Endodermal cell (in vitro differentiated cells): ENCODE results near the gene NECAB2. TPM values are rescaled to one million over a fixed set of nuclear protein-coding genes. Genes with fewer than 3 reads are reported as not detected.

Experiments used
- DNase-seq: peaks from one replicate; pipeline ENCODE4 v3.0.0-alpha.2; 2017
- H3K27ac ChIP-seq: 2 replicates; pipeline ENCODE4 v1.5.1; 2013; ENCODE audit warnings: mild to moderate bottlenecking, low read depth, low read length, moderate library complexity
- H3K27me3 ChIP-seq: 2 replicates; pipeline ENCODE4 v1.6.1; 2013; ENCODE audit warnings: mild to moderate bottlenecking, low read length, moderate library complexity; ENCODE audit not compliant: insufficient read depth, control insufficient read depth, poor library complexity, severe bottlenecking
- H3K36me3 ChIP-seq: 2 replicates; pipeline ENCODE4 v1.7.0; 2013; ENCODE audit warnings: mild to moderate bottlenecking, low read length, moderate library complexity; ENCODE audit not compliant: control insufficient read depth, insufficient read depth
- H3K4me1 ChIP-seq: one replicate; pipeline ENCODE4 v1.7.0; 2013; ENCODE audit warnings: low read length; ENCODE audit not compliant: control insufficient read depth, insufficient read depth
- H3K4me3 ChIP-seq: 2 replicates; pipeline ENCODE4 v1.5.1; 2013; ENCODE audit warnings: mild to moderate bottlenecking, low read length, moderate library complexity
- H3K9ac ChIP-seq: 2 replicates; pipeline ENCODE4 v1.6.1; 2013; ENCODE audit warnings: mild to moderate bottlenecking, low read length, moderate library complexity; ENCODE audit not compliant: poor library complexity, severe bottlenecking; ENCODE audit errors: extremely low read depth
- H3K9me3 ChIP-seq: 2 replicates; pipeline ENCODE4 v1.6.1; 2013; ENCODE audit warnings: mild to moderate bottlenecking, low read length, moderate library complexity; ENCODE audit not compliant: control insufficient read depth
- H3K27ac Mint-ChIP-seq: 2 replicates; pipeline ENCODE4 v1.8.0; 2020; ENCODE audit warnings: mixed read lengths
- H3K27me3 Mint-ChIP-seq: 2 replicates; pipeline ENCODE4 v1.8.0; 2021; ENCODE audit warnings: mild to moderate bottlenecking, mixed read lengths; ENCODE audit not compliant: insufficient read depth
- H3K36me3 Mint-ChIP-seq: 2 replicates; pipeline ENCODE4 v1.8.0; 2020; ENCODE audit warnings: low read depth, mixed read lengths
- H3K4me1 Mint-ChIP-seq: 2 replicates; pipeline ENCODE4 v1.8.0; 2020; ENCODE audit warnings: mixed read lengths
- H3K4me3 Mint-ChIP-seq: 2 replicates; pipeline ENCODE4 v1.8.0; 2020; ENCODE audit warnings: mild to moderate bottlenecking, moderate library complexity, mixed read lengths
- H3K9me3 Mint-ChIP-seq: 2 replicates; pipeline ENCODE4 v1.8.0; 2020; ENCODE audit warnings: mild to moderate bottlenecking, mixed read lengths
- WGBS, 2 experiments: methylation state at CpG; one replicate each; pipeline versions ENCODE4 v1.1.5 to v1.1.7; 2013; ENCODE audit warnings: missing lambda C conversion rate in 2 of 2, mixed read lengths in 1 of 2; ENCODE audit not compliant: insufficient coverage in 1 of 2, insufficient read length in 1 of 2; 5-methylcytosine and 5-hydroxymethylcytosine counted together
- total RNA-seq, 2 donors: library from RNA; stranded (reverse); fragmentation: NEBNext Ultra II Directional in 1 of 2; extraction: Animal tissue kit (Norgen Biotek cat#: 25700) in 1 of 2; gene quantifications; 2 replicates in 1 of 2; 3 replicates in 1 of 2; pipeline ENCODE4 v1.2.1, GENCODE V29; 2021
- TF ChIP-seq, protein P1 (sequence below): fragments of 200-600 bp; sonication (generic); conservative IDR thresholded peaks from 2 replicates; pipeline ENCODE4 v1.5.0; 2021; ENCODE audit warnings: antibody characterized with exemption, mild to moderate bottlenecking

Gene NECAB2
- total RNA-seq, 2 donors from 2014 or later = 2.7 to 3.3 TPM

DNA sequence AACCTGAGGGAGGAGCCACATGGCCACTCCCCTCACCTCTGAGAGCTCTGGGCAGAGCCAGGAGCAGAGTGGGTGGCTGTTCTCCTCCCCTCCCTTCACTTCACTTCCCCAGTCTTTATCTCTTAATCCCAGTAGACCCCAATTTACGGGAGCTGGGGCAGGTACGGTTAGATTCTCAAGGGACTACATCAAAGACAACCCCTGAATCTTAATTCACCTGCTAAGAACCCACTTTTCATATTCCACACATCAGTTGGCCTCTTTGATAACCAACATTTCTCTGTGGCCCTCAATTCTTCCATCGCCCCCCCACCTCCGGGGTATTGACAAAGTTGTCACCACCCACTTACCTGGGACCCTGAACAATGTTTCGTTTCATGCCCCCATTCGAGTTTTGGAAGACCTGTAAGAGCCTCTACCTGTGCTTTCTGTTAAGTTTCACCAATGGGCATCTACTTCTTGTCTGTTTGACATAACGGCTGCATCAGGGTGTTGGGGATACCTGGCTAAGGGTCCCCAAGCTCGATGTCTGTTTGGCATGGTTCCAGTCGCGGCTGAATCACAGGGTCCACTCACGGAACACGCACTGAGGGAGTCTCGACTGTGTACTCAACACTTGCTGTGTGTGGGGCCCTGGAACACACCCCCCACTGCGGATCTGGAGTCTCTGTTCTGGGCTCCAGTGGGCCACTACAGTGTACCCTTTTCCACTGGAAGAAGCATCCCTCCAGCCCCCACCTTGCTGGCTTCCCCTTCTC lies 46.7 kb downstream of the NECAB2 start:
- Mint-ChIP-seq H3K4me1 (no peaks in the 10 kb centered on the region), H3K27me3 (peaks cover 2% of the 10 kb centered on the region), H3K36me3 (no peaks in the 10 kb centered on the region), H3K27ac (no peak overlapping the region), H3K4me3 (no peak overlapping the region), H3K9me3 (peaks cover 10% of the 10 kb centered on the region)
- TF ChIP-seq, protein P1, sequence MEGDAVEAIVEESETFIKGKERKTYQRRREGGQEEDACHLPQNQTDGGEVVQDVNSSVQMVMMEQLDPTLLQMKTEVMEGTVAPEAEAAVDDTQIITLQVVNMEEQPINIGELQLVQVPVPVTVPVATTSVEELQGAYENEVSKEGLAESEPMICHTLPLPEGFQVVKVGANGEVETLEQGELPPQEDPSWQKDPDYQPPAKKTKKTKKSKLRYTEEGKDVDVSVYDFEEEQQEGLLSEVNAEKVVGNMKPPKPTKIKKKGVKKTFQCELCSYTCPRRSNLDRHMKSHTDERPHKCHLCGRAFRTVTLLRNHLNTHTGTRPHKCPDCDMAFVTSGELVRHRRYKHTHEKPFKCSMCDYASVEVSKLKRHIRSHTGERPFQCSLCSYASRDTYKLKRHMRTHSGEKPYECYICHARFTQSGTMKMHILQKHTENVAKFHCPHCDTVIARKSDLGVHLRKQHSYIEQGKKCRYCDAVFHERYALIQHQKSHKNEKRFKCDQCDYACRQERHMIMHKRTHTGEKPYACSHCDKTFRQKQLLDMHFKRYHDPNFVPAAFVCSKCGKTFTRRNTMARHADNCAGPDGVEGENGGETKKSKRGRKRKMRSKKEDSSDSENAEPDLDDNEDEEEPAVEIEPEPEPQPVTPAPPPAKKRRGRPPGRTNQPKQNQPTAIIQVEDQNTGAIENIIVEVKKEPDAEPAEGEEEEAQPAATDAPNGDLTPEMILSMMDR = no peak
- no peaks in the 10 kb centered on the region for H3K9me3 ChIP-seq
- H3K4me1 ChIP-seq = no peaks in the 10 kb centered on the region
- H3K4me3 ChIP-seq = no peak overlapping the region
- 82 to 87% methylated on average over 14 of the region's 14 CpGs for WGBS, 2 experiments
- DNase-seq = no peak
- H3K9ac ChIP-seq = no peak overlapping the region
- H3K36me3 ChIP-seq = no peaks in the 10 kb centered on the region
- no peaks in the 10 kb centered on the region for H3K27me3 ChIP-seq
- no peak overlapping the region for H3K27ac ChIP-seq

DNA sequence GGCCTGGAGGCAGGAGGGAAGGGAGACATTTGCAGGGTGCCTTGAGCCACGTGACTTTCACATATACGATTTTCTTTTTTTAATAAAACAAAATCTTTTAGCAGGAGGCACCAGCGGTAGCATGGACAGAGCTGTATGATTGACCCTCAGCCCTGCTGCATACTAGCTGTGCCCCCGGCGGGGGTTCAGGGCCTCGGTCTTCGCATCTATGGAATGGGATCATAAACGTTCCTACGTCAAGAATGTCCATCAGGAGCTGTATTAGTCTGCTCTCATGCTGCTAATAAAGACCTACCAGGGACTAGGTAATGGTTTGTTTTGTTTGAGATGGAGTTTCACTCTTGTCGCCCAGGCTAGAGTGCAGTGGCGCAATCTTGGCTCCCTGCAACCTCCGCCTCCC lies 47.4 kb downstream of the NECAB2 start:
- Histone ChIP-seq H3K36me3 (no peaks in the 10 kb centered on the region), H3K27me3 (no peaks in the 10 kb centered on the region), H3K4me1 (no peaks in the 10 kb centered on the region), H3K4me3 (no peak overlapping the region), H3K27ac (no peak overlapping the region), H3K9me3 (no peaks in the 10 kb centered on the region), H3K9ac (no peak overlapping the region)
- no peak overlapping the region for H3K4me3 Mint-ChIP-seq
- 83 to 89% methylated on average over 12 of the region's 12 CpGs for WGBS, 2 experiments
- H3K9me3 Mint-ChIP-seq = peaks cover 16% of the 10 kb centered on the region
- no peak overlapping the region for H3K27ac Mint-ChIP-seq
- TF ChIP-seq, protein P1 = no peak
- no peaks in the 10 kb centered on the region for H3K36me3 Mint-ChIP-seq
- H3K27me3 Mint-ChIP-seq = peaks cover 2% of the 10 kb centered on the region
- DNase-seq = no peak
- H3K4me1 Mint-ChIP-seq = no peaks in the 10 kb centered on the region

DNA sequence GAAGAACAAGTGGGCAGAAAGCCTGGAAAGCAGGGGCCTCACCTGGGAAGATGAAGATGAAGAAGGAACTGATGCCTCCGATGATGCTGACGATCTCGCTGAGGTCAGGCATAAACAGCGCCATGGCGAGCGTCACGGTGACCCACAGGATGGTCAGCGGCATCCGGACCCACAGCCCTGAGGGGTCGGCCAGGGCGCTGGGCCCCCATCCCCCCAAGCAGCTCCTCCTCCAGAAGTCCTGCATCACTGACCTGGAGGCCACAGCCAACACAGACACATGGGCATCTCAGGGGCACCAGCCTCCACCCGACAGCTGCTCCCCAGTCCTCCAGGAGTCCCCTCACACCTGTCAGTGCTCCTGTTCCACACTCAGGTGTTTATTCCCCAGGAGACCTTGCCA lies 48.4 kb downstream of the NECAB2 start:
- Mint-ChIP-seq H3K27ac (no peak overlapping the region), H3K9me3 (peaks cover 24% of the 10 kb centered on the region), H3K36me3 (peaks cover 2% of the 10 kb centered on the region), H3K4me1 (no peaks in the 10 kb centered on the region), H3K27me3 (peaks cover 9% of the 10 kb centered on the region), H3K4me3 (no peak overlapping the region)
- TF ChIP-seq, protein P1 = no peak
- Histone ChIP-seq H3K27ac (no peak overlapping the region), H3K27me3 (no peaks in the 10 kb centered on the region), H3K4me3 (no peak overlapping the region), H3K36me3 (no peaks in the 10 kb centered on the region), H3K9me3 (peaks cover 10% of the 10 kb centered on the region), H3K9ac (no peak overlapping the region), H3K4me1 (no peaks in the 10 kb centered on the region)
- WGBS, 2 experiments = 93 to 94% methylated on average over 5 to 12 of the region's 12 CpGs
- no peak for DNase-seq
